GM19351 (cell line): ENCODE measurements around the gene ZNF311.

Experiments
- ATAC-seq: cut with Tn5 transposase; IDR thresholded peaks from one replicate; pipeline ENCODE4 v1.9.1; 2021; ENCODE audit warnings: mild to moderate bottlenecking, moderate library complexity; ENCODE audit not compliant: unreplicated experiment

ZNF311 gene

DNA sequence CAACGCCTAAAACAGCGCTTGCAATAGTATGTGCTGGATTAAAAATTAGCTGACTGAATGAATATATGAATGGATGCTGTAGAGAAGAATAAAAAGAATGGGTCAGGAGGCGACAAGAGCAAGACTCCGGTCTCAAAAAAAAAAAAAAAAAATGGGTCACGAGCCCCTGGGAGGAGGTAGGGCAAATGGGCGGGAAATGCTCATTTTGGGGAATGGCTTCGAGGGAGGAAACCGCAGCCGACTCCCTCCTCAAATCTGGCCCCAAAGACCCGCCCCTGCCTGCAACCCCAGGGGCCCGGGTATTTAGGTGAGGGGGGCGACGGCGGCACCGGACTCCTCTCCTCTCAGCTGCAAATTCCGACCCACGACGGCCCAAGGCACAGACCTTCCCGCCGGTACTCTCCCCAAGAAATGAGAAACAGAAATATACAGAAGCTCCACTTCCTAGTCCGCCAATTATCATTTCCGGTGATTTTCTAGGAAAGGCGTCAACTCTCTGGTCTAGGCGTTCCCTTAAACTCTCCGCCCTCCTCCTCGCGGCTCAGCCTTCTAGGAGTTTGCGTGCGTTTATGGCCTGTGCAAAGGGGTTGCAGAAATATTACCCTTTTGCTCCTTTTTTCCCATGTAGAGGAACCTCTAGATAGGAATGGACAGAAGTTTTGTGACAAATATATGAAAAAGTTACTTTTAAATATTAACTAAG is at the start of gene ZNF311:
ZNF311 (minus strand) TSS at position 133 of the 703 bp plus-strand sequence. CDS start 1,361 bp downstream, outside the sequence.
- no peak for ATAC-seq

DNA sequence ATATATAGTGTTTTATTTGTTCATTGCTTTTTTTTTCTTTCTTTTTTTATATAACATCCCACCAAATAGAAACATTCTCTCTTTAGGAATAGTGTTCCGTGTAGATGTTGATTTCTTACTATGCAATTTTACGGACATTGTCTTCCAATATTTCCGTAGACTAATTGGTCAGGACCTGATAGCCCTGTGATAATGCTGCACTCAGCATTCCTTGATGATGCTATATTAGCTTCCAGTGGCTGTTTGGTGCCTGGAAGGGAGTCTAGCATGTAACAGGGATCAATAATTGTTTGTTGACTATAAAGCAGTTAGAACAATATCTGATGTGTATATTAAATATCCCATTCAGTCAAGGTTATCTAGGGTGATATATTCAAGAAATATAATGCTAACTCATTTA is 46.6 kb upstream of the ZNF311 start:
- ATAC-seq: no peak

DNA sequence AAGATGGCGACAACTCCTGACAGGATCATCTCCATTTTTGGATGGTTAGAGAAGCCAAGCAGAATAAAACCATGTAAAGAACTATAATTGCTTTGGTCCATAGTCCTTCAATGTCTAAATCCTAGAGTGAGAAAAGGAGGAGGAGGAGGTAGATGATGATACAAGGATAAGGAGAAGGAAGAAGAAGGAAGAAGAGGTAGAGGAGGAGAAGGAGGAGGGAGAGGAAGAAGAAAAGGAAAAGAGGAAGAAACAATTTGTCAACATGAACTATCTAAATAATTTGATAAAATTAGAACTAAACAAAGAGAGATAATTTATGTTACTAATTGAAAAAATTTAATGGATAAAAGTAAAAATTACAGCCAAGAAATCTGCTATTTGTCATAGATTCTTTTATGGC is 40.0 kb upstream of the ZNF311 start, which contains the start of gene OR2W1:
OR2W1 (minus strand) TSS at position 101 of the 400 bp plus-strand sequence; CDS start at position 101, 0 bp downstream.
- ATAC-seq: no peak

DNA sequence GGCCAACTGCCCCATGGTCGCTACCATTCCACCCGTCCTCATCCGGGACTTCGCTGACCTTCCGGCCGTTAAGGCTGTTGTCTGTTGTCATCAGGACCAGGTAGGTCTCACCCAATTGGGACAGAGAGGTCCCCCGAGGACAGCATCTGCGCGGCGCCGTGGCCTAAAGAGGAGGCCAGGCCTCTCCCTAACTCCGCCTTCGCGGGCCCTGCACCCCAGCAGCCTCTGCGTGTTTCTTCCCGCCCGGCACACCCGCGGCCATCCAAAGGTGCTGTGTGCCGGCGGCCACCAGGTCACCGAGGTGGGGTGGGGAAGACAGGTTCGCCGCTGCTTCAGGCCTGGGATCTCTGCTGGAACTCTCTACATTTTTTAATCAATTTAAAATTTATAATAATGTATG is 30.8 kb upstream of the ZNF311 start:
- no peak for ATAC-seq

DNA sequence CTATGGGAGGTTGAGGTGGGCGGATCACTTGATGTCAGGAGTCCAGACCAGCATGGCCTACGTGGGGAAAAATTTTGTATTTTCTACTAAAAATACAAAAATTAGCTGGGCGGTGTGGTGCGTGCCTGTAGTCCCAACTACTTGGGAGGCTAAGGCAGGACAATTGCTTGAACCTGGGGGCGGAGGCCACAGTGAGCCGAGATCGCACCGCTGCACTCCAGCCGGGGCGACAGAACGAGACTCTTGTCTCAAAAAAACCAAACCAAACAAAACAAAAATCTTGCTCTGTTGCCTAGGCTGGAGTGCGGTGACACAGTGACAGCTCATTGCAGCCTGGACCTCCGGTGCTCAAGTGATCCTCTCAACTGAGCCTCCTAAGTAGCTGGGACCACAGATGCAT is 23.7 kb upstream of the ZNF311 start:
- ATAC-seq: no peak

DNA sequence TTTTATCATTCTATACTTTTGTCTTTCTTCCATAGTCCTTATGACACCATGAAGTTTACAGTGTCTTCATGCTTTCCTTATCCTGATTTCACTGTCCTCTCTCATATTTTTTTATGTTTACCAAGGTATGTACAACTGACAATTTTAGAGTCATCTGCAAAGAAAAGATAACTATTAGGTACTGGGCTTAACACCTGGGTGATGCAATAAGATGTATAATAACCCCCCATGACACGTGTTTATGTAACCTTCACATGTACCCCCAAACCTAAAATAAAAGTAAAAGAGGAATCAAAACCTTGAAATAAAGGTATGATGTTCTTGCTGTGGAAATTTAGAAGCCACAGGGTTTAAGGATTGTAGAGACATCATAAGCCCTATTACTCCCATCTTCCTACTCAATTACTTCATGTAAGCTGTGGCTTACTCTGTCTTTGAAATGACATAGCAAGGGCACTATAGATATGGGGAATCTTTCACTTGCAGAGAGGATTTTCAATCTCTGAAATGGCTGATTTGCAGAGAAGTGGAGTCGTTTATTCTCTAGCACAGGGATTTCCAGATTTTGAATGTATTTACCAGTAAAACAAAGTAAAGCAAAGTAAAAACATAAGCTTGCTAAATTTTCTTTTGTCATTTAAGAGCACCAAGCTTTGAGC is 20.9 kb upstream of the ZNF311 start:
- ATAC-seq: no peak

DNA sequence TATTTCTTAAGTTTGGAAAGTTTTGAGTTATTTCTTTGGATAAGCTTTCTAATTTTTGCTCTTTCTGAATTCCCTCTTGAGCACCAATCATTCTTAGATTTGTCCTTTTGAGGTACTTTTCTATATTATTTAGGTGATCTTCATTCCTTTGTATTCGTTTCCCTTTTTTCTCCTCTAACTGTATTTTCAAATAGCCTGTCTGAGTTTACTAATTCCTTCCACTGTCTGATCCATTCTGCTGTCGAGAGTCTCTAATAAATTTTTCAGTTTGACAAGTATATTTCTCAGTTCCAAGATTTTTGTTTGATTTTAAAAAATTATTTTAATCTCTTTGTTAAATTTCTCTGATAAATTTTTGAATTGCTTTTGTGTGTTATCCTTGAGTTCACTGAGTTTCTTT is 16.3 kb upstream of the ZNF311 start:
- no peak for ATAC-seq

DNA sequence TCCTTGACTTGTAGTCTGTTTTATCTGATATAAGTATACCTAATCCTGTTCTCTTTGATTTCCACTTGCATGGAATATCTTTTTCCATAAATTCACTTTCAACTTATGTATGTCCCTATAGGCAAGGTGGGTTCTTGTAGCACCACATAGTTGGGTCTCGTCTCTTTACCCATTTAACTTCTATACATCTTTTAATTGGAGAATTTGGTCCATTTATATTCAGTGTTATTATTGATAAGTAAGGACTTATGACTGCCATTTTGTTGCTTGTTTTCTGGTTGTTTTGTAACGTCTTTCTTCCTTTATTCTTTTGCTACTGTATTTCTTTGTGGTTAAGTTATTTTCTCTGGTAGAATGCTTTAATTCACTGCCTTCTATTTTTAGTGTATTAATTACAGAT is 14.5 kb upstream of the ZNF311 start:
- no peak for ATAC-seq

DNA sequence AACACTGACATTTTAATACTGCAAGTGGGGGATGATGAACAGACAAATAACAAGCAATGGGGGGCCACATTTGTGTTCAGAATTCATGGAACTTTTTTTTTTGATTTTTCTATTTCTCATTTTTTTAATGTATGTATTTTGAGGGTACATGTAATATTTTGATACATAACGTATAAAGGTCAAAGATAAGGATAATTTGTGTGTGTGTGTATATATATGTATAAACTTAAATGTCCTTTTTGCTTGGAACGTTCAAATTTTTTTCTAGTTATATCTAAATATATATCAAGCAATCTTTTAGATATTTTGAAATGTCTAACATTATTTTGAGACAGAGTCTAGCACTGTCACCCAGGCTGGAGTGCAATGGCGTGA is 12.3 kb upstream of the ZNF311 start:
- no peak for ATAC-seq

DNA sequence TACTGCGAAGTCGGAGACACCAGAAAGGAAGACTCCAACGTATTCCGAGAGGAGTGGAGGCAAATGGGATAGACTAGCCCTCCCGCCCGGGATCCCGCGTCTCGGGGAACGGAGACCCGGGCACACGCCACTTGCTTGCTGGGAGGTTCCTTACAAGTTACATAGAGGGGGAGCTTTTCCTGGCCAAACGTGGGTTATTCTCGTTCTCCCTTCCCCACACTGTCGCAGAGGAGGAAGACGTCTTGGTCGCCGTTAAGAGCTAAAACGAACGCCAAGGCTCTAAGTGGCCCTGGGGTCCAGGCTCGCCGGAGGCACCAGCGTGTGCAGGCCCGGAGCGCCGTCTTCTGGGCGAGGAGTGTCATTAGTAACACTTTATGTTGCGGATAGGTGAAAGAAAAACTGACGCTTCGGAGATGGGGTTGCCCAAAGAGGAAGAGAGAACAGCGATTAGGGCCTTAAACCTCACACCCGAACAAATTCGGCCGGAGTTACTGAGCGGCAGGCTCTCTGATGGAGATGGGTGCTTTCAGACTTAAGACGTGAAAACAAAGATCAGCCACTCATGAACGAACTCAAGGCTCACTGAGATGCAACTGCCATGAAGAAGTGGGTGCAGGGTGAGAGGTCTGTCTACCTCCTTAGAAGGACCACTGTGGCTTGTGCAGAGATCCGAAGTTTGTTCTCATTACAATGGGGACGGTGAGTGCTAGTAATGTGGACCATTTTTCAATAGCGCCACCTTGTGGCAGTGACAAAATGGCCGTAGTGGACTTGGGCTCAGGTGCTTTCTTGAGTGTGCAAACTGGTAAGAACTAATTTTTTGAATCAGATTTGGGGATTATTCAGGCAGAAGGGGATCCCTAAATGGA is 11.7 kb upstream of the ZNF311 start:
- ATAC-seq: peak; percentile 92

DNA sequence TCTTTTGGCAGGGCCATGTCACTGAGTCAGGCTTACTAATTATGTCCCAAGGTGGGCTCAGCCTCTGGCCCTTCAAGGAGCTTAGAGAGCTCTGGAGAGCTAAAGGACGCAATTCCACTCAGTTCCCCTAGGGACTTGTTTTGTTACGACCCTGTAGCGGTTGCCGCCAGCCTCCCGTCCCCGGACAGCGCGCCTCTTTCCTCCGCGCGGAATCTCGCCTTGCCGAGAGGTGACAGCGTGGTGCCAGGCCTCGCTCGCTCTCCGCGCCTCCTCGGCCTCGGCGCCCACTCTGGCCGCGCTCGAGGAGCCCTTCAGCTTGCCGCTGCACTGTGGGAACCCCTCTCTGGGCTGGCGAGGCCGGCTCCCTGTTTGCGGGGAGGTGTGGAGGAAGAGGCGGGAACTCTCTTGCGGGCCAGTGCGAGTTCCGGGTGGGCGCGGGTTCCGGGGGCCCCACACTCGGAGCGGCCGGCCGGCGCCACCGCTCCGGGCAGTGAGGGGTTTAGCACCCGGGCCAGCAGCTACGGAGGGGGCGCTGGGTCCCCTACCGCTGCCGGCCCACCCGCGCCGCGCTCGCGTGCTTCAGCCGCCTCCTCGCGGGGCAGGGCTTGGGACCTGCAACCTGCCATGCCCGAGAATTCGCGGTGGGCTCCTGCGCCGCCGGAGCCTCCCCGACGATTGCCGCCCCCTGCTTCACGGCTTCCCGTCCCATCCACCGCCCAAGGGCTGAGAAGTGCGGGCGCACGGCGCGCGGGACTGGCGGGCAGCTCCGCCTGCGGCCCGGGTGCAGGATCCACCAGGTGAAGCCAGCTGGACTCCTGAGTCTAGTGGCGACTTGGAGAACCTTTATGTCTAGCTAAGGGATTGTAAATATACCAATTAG is 9.9 kb upstream of the ZNF311 start:
- no peak for ATAC-seq

DNA sequence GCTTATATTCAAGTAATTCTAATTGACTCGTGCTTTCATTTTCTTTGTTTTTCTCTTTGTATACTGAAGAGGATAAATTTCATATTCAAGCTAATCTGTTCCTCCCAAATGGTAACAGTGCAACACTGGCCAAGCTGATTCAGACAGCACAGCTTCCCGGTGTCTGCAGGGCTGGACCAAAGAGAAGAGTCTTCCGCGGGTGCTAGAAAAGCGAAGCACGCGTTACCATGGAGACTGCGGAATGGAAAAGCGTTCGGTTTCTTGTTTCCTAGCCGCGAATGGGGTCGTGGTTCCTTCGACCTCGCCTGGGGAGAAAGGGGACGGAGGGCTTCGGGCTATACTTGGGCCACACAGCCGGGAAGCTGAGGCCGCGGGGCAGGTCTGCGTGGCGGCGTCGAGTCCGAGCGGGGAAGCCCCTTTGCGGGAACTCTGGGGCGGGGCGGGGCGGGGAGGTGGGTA is 6.2 kb upstream of the ZNF311 start:
- no peak for ATAC-seq

DNA sequence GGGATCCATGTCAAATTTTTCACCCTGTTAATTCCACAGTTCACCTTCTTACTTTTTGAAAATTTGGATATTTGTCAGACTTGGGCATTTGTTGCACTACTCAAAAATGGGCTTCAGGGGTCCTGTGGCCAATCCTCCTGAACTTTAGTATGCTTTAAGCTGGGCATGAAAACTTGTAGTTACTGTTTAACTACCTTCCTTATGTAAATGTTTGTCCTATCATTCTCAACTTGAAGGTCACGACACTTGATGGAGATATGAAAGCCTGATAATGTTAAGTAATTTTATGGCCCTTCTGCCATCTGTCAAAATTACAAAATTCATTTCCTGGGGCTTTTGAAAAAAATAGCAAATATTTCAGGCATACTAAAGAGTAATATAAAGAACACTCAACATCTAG is 4.2 kb upstream of the ZNF311 start:
- no peak for ATAC-seq

DNA sequence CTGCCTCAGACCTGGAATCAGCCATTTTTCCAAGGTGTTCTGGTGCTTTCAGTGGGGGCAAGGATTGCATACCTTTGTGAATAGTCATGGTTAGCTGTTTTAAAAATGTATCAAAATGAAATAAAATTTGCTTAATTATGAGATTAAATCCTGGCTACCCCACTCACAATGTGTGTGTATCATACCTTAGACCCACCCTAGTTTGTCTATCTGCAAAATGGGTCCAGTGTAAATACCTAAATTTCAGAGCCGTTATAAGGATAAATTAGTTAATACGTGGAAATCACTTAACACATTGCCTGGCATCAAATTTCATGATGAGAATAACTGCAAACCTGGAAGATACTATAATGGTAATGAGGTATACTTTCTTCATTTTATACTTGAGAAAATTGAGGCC is 3.0 kb upstream of the ZNF311 start:
- no peak for ATAC-seq

DNA sequence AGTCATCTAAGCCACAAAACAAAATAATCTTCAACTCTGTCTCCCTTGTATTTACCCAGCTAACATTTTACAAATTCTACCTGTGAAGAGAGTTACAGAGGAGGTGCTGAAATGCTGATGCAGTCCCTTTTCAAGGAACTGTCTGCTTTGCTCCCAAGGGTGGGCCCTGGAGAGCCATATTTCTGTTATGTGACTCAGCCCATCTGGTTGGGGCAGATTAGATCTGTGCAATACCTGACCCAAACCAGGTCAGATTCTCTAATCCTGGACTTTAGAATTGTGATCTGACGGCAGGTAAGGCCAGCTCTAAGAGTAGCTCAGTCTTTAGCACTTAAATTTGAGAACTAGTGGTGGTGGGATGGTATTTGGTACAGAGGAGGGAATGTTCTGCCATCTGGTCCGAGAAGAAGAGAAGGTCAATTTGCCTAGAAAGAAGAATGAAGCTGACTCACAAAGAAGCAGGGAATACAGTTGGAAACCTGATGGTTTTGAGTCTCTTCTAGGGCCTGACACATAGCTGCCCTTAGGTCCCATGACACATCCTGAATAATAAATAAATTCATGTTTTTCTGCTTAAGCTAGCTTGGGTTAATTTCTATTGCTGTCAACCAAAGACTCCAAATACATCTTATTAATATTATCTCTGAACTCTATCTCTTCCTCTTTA is 8.1 kb downstream of the ZNF311 start:
- no peak for ATAC-seq

DNA sequence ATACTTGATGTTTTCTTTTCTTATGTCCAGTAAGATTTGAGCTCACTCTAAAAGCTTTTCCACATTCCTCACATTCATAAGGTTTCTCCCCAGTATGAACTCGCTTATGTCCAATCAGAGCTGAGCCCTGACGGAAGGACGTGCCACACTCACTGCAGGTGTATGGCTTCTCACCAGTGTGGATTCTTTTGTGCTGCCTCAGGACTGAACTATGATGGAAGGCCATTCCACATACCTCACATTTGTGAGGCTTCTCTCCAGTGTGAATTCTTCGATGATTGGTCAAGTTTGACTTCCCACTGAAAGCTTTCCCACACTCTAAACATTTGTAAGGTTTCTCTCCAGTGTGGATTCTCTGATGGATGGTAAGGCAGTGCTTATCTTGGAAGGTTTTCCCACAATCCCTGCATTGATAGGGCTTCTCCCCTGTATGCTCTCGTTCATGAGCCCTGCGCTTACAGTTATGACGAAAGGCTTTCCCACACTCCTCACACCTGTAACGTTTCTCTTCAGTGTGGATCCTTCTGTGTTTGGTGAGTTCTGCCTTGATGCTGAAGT is 9.9 kb downstream of the ZNF311 start:
- no peak for ATAC-seq

DNA sequence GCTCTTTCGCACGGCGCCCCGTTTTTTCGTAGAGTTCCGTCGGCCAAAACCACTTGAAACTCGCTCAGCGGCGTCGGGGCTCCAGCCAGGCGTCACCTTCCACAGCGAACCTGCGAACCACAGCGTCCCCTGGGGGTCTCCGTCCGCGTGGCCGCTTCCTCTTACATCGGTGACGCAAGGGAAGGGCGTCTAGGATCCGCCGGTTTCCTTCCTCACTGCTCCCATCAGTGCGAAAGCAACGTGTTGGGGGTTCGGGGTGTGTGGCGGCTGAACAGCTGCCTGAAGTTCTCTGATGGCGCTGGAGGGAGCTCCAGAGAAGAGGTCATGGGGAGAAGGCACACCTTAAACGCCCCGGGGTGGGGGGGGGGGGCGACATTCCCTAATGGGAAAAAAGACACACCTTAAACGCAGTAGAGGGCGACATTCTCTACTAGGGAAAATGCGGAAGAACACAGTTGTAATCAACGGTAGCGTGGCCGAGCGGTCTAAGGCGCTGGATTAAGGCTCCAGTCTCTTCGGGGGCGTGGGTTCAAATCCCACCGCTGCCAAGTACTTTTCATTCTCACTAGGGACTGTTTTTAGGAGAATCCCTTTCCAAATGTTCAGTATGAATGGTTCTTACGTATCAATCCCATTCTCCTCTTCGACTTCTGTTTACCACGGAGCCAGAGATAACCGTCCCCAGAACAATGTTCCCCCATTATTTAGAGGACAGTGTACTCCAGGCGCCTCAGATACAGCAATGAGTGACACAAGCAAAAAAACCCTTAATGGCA is 16.4 kb downstream of the ZNF311 start:
- no peak for ATAC-seq

DNA sequence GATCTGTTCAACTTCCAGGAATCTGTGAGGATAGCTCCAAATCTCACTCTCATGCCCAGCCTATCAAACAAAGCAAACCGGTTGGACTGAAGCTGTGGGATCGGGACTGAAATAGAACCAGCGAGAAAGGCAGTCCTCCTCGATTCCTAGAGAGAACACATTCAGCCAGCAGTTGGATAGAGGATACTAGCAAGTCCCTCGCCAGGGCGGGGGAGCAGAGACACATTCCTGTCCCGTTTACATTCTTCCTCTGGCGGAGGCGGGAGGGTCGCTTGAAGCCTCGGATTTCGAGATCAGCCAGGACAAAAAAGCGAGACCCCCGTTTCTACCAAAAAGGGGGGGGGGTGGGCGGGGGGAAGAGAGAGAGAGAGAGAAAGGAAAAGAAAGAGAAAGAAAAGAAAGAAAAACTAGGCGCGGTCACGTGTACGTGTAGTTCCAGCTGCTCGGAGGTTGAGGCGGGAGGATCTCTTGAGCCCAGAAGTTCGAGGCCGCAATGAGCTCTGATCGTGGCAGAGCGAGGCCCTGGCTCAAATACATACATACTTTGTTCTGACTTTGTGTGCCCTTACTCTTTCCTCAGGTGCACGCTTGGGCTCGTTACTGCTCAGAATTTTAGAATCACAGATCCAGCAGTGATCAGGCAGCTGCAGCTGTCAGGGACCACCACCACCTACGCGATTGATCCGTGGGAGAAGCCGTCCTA is 19.5 kb downstream of the ZNF311 start:
- no peak for ATAC-seq
